ENCODE results near the gene CAMK4. TPM values are rescaled to one million over a fixed set of nuclear protein-coding genes. Genes with fewer than 3 reads are reported as not detected.

Gene CAMK4
- total and polyA plus RNA-seq, 9 of the 15 experiments (the other 6 are each of a cell fraction or from before 2014, with no cell fraction given): 0.35 TPM; not detected in 8

DNA sequence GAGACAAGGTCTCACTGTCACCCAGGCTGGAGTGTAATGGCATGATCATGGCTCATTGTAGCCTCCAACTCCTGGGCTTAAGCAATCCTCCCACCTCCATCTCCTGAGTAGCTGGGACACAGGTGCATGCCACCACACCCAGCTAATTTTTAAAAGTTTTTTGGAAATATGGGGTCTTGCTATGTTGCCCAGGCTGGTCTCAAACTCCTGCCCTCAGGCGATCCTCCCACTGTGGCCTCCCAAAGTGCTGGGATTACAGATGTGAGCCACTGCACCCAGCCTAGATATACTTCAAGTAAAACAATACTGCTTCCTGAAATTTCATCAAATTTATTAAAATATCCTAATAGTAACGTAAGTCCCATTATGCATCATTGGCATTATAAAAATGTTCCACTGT lies 254.7 kb downstream of the CAMK4 start:
- Histone ChIP-seq H3K4me2 (ENCODE audit: insufficient read depth, low read length) (no peak overlapping the region), H3K36me3 (ENCODE audit: control insufficient read depth, insufficient read depth, low read length) (no peaks in the 10 kb centered on the region), H3K4me3 (no peak overlapping the region), H3K9me1 (ENCODE audit: control insufficient read depth, insufficient read depth, low read length) (no peaks in the 10 kb centered on the region), H3K4me1 (replicated peaks in 1 of 2; ENCODE audit: control insufficient read depth in 2 of 2, insufficient read depth in 2 of 2, low read length in 2 of 2) (no peaks in the 10 kb centered on the region), H3K27me3 (ENCODE audit: control insufficient read depth in 2 of 2, insufficient read depth in 2 of 2, low read length in 2 of 2) (peaks cover 0 to 6% of the 10 kb centered on the region in 2 experiments; a peak in 3 of 5 replicates), H3K9me3 (replicated peaks; ENCODE audit: control insufficient read depth, insufficient read depth, low read depth, low read length) (no peaks in the 10 kb centered on the region), H3K79me2 (ENCODE audit: control insufficient read depth, insufficient read depth, low read length) (no peaks in the 10 kb centered on the region), H2AFZ (ENCODE audit: low read depth, low read length) (no peak overlapping the region), H3K27ac (ENCODE audit: extremely low read depth, low read depth, low read length) (no peak overlapping the region), H3K9ac (ENCODE audit: insufficient read depth in 1 of 2, low read depth in 2 of 2, low read length in 2 of 2) (no peak overlapping the region), H4K20me1 (replicated peaks; ENCODE audit: control insufficient read depth, insufficient read depth, low read length) (no peaks in the 10 kb centered on the region)
- TF ChIP-seq NR3C1 (CRISPR knock-in tag; IDR thresholded peaks at IDR 0.05) (no peak), SMAD3 (CRISPR knock-in tag; conservative IDR thresholded peaks at IDR 0.05) (no peak), MAZ (CRISPR knock-in tag; conservative IDR thresholded peaks at IDR 0.05 in 1 of 2, IDR thresholded peaks at IDR 0.05 in 1 of 2) (no peak), SMAD4 (CRISPR knock-in tag; conservative IDR thresholded peaks at IDR 0.05) (no peak), DDX20 (tag; IDR thresholded peaks at IDR 0.05; ENCODE audit: low read depth) (no peak), BHLHE40 (IDR thresholded peaks at IDR 0.05; ENCODE audit: low read length) (no peak), ZKSCAN8 (CRISPR knock-in tag; IDR thresholded peaks at IDR 0.05) (no peak)
- TF ChIP-seq, protein P1, sequence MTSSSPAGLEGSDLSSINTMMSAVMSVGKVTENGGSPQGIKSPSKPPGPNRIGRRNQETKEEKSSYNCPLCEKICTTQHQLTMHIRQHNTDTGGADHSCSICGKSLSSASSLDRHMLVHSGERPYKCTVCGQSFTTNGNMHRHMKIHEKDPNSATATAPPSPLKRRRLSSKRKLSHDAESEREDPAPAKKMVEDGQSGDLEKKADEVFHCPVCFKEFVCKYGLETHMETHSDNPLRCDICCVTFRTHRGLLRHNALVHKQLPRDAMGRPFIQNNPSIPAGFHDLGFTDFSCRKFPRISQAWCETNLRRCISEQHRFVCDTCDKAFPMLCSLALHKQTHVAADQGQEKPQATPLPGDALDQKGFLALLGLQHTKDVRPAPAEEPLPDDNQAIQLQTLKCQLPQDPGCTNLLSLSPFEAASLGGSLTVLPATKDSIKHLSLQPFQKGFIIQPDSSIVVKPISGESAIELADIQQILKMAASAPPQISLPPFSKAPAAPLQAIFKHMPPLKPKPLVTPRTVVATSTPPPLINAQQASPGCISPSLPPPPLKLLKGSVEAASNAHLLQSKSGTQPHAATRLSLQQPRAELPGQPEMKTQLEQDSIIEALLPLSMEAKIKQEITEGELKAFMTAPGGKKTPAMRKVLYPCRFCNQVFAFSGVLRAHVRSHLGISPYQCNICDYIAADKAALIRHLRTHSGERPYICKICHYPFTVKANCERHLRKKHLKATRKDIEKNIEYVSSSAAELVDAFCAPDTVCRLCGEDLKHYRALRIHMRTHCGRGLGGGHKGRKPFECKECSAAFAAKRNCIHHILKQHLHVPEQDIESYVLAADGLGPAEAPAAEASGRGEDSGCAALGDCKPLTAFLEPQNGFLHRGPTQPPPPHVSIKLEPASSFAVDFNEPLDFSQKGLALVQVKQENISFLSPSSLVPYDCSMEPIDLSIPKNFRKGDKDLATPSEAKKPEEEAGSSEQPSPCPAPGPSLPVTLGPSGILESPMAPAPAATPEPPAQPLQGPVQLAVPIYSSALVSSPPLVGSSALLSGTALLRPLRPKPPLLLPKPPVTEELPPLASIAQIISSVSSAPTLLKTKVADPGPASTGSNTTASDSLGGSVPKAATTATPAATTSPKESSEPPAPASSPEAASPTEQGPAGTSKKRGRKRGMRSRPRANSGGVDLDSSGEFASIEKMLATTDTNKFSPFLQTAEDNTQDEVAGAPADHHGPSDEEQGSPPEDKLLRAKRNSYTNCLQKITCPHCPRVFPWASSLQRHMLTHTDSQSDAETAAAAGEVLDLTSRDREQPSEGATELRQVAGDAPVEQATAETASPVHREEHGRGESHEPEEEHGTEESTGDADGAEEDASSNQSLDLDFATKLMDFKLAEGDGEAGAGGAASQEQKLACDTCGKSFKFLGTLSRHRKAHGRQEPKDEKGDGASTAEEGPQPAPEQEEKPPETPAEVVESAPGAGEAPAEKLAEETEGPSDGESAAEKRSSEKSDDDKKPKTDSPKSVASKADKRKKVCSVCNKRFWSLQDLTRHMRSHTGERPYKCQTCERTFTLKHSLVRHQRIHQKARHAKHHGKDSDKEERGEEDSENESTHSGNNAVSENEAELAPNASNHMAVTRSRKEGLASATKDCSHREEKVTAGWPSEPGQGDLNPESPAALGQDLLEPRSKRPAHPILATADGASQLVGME (CRISPR knock-in tag; IDR thresholded peaks at IDR 0.05): no peak
- BruUV-seq (replicated peaks): no TSS peak
- ATAC-seq (no peak), FAIRE-seq (no peak), DNase-seq (ENCODE audit: extremely low read depth in 1 of 4, low spot score in 3 of 4) (no peak)
- in situ Hi-C loops (cut with MboI) (no loop called here), intact Hi-C loops (cut with micrococcal nuclease) (no loop called here)
- ChIA-PET CTCF (ENCODE audit: low intra/inter-chr PET ratio) (interaction anchor here (1.1 kb wide), 1 partner anchor 320 kb away, joined by 3 read pairs; no protein-coding TSS in a partner anchor), POLR2A (no interaction called here)
- WGBS (ENCODE audit: insufficient coverage, low coverage, missing lambda C conversion rate): 0% methylated on average over 2 of the region's 2 CpGs
